HEK293 (cell line): ENCODE measurements around the gene ABCC12.

Source experiments
- CTCF ChIA-PET: fragments of 350-600 bp; formaldehyde crosslinking; extraction: SDS; loops from one replicate; lab custom pipeline; 2021; ENCODE audit warnings: antibody characterized with exemption; lab: Yijun Ruan, JAX
- POLR2A ChIA-PET: fragments of 300-600 bp; formaldehyde crosslinking; extraction: SDS; loops from one replicate; lab custom pipeline; 2020; ENCODE audit warnings: antibody characterized with exemption, inconsistent platforms; lab: Yijun Ruan, JAX
- H3K27ac ChIP-seq: fragments of 200-500 bp; sonication (Bioruptor generic); 2 replicates; pipeline ENCODE4 v1.5.1; 2014; ENCODE audit warnings: low read depth, low read length, control low read depth, inconsistent platforms; ENCODE audit errors: extremely low read depth
- H3K36me3 ChIP-seq, 2 experiments: fragments of 200-500 bp in 1 of 2; sonication (Bioruptor generic) in 1 of 2; 1 replicate in 1 of 2; 2 replicates in 1 of 2; pipeline ENCODE4 v1.5.1; 2014 to 2017; ENCODE audit warnings: inconsistent platforms in 2 of 2, low read length in 2 of 2; ENCODE audit not compliant: control insufficient read depth in 2 of 2, insufficient read depth in 1 of 2
- H3K4me1 ChIP-seq: fragments of 200-500 bp; sonication (Bioruptor generic); 2 replicates; pipeline ENCODE4 v1.5.1; 2014; ENCODE audit warnings: mild to moderate bottlenecking, low read length, inconsistent platforms; ENCODE audit not compliant: control insufficient read depth, insufficient read depth
- H3K4me3 ChIP-seq: 2 replicates; pipeline ENCODE4 v1.5.1; 2011; ENCODE audit warnings: low read depth, mild to moderate bottlenecking, control low read depth, low read length, moderate library complexity
- H3K9me3 ChIP-seq: fragments of 200-500 bp; sonication (Bioruptor generic); 2 replicates; pipeline ENCODE4 v1.5.1; 2014; ENCODE audit warnings: low read depth, low read length, inconsistent platforms; ENCODE audit not compliant: control insufficient read depth, insufficient read depth
- PRDM4 ChIP-seq: fragments of 450-650 bp; formaldehyde crosslinking; IDR thresholded peaks from 2 replicates; pipeline ENCODE4 v1.5.1; 2017; ENCODE audit warnings: missing biosample characterization, missing genetic modification characterization
- SP7 ChIP-seq: fragments of 450-650 bp; formaldehyde crosslinking; IDR thresholded peaks from 2 replicates; pipeline ENCODE4 v1.5.1; 2016; ENCODE audit warnings: missing biosample characterization, missing genetic modification characterization
- YY1 ChIP-seq: fragments of 450-650 bp; formaldehyde crosslinking; IDR thresholded peaks from 2 replicates; pipeline ENCODE4 v1.5.1; 2018; ENCODE audit warnings: missing biosample characterization, missing genetic modification characterization
- ZBTB49 ChIP-seq: fragments of 450-650 bp; formaldehyde crosslinking; IDR thresholded peaks from 2 replicates; pipeline ENCODE4 v1.5.1; 2016; ENCODE audit warnings: missing biosample characterization, missing genetic modification characterization, low read depth
- ZBTB8A ChIP-seq: fragments of 450-650 bp; formaldehyde crosslinking; IDR thresholded peaks from 2 replicates; pipeline ENCODE4 v1.5.1; 2016; ENCODE audit warnings: missing biosample characterization, missing genetic modification characterization
- ZFHX2 ChIP-seq: fragments of 450-650 bp; formaldehyde crosslinking; conservative IDR thresholded peaks from 2 replicates; pipeline ENCODE4 v1.5.1; 2016; ENCODE audit warnings: missing biosample characterization, missing genetic modification characterization
- ZFP41 ChIP-seq: fragments of 450-650 bp; formaldehyde crosslinking; IDR thresholded peaks from 2 replicates; pipeline ENCODE4 v1.5.1; 2016; ENCODE audit warnings: missing biosample characterization, missing genetic modification characterization, borderline replicate concordance
- ZFP69B ChIP-seq: fragments of 450-650 bp; formaldehyde crosslinking; IDR thresholded peaks from 2 replicates; pipeline ENCODE4 v1.5.1; 2016; ENCODE audit warnings: missing biosample characterization, missing genetic modification characterization
- ZNF10 ChIP-seq: fragments of 450-650 bp; formaldehyde crosslinking; IDR thresholded peaks from 2 replicates; pipeline ENCODE4 v1.5.1; 2017; ENCODE audit warnings: missing biosample characterization, missing genetic modification characterization
- ZNF146 ChIP-seq: fragments of 450-650 bp; formaldehyde crosslinking; IDR thresholded peaks from 2 replicates; pipeline ENCODE4 v1.5.1; 2016; ENCODE audit warnings: missing biosample characterization, missing genetic modification characterization
- ZNF221 ChIP-seq: fragments of 450-650 bp; formaldehyde crosslinking; IDR thresholded peaks from 2 replicates; pipeline ENCODE4 v1.5.1; 2017; ENCODE audit warnings: missing biosample characterization, missing genetic modification characterization, borderline replicate concordance
- ZNF354C ChIP-seq: fragments of 450-650 bp; formaldehyde crosslinking; IDR thresholded peaks from 2 replicates; pipeline ENCODE4 v1.5.1; 2016; ENCODE audit warnings: missing biosample characterization, missing genetic modification characterization, low read depth, borderline replicate concordance
- ZNF549 ChIP-seq: fragments of 450-650 bp; IDR thresholded peaks from 2 replicates; pipeline ENCODE4 v1.5.1; 2018; ENCODE audit warnings: missing biosample characterization, missing genetic modification characterization, mild to moderate bottlenecking, inconsistent platforms, moderate library complexity
- ZNF580 ChIP-seq: fragments of 450-650 bp; formaldehyde crosslinking; IDR thresholded peaks from 2 replicates; pipeline ENCODE4 v1.5.1; 2016; ENCODE audit warnings: missing biosample characterization, missing genetic modification characterization
- ZNF585B ChIP-seq: fragments of 450-650 bp; formaldehyde crosslinking; IDR thresholded peaks from 2 replicates; pipeline ENCODE4 v1.5.1; 2016; ENCODE audit warnings: missing biosample characterization, missing genetic modification characterization
- ZNF610 ChIP-seq: fragments of 450-650 bp; formaldehyde crosslinking; IDR thresholded peaks from 2 replicates; pipeline ENCODE4 v1.5.1; 2016; ENCODE audit warnings: missing biosample characterization, missing genetic modification characterization, borderline replicate concordance
- ZNF791 ChIP-seq: fragments of 450-650 bp; formaldehyde crosslinking; IDR thresholded peaks from 2 replicates; pipeline ENCODE4 v1.5.1; 2016; ENCODE audit warnings: missing biosample characterization, missing genetic modification characterization
- ZNF830 ChIP-seq: fragments of 450-650 bp; IDR thresholded peaks from 2 replicates; pipeline ENCODE4 v1.5.0; 2018; ENCODE audit warnings: missing biosample characterization, missing genetic modification characterization, low read depth, mild to moderate bottlenecking, moderate library complexity
- ZNF837 ChIP-seq: fragments of 450-650 bp; formaldehyde crosslinking; IDR thresholded peaks from 2 replicates; pipeline ENCODE4 v1.5.1; 2016; ENCODE audit warnings: missing biosample characterization, missing genetic modification characterization
- TF ChIP-seq, protein P1 (sequence below): fragments of 450-650 bp; formaldehyde crosslinking; IDR thresholded peaks from 2 replicates; pipeline ENCODE4 v1.5.1; 2016; ENCODE audit warnings: missing biosample characterization, missing genetic modification characterization
- TF ChIP-seq, protein P2 (sequence below): fragments of 450-650 bp; formaldehyde crosslinking; IDR thresholded peaks from 2 replicates; pipeline ENCODE4 v1.5.1; 2016; ENCODE audit warnings: missing biosample characterization, missing genetic modification characterization
- TF ChIP-seq, protein P3 (sequence below): fragments of 450-650 bp; formaldehyde crosslinking; IDR thresholded peaks from 2 replicates; pipeline ENCODE4; 2016; ENCODE audit warnings: missing biosample characterization, missing genetic modification characterization

Gene ABCC12

GRCh38 chr16:48197294-48197693 is 41.5 kb upstream of the ABCC12 start:
- CTCF ChIA-PET: no interaction called here
- POLR2A ChIA-PET: no interaction called here
- Histone ChIP-seq H3K9me3 (no peaks in the 10 kb centered on the region), H3K4me3 (no peak overlapping the region), H3K4me1 (peaks cover 3% of the 10 kb centered on the region; the same call in 1 of the 2 replicates), H3K36me3 (no peaks in the 10 kb centered on the region), H3K27ac (no peak overlapping the region)
- TF ChIP-seq, protein P1, sequence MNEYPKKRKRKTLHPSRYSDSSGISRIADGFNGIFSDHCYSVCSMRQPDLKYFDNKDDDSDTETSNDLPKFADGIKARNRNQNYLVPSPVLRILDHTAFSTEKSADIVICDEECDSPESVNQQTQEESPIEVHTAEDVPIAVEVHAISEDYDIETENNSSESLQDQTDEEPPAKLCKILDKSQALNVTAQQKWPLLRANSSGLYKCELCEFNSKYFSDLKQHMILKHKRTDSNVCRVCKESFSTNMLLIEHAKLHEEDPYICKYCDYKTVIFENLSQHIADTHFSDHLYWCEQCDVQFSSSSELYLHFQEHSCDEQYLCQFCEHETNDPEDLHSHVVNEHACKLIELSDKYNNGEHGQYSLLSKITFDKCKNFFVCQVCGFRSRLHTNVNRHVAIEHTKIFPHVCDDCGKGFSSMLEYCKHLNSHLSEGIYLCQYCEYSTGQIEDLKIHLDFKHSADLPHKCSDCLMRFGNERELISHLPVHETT (tag by site-specific recombination): no peak
- no peak for TF ChIP-seq ZNF837 (tag by site-specific recombination)
- no peak for TF ChIP-seq ZNF830 (tag by site-specific recombination)
- TF ChIP-seq ZNF221: no peak
- TF ChIP-seq YY1 (tag by site-specific recombination): no peak
- TF ChIP-seq ZFP41 (tag by site-specific recombination): no peak
- no peak for TF ChIP-seq ZBTB49 (tag by site-specific recombination)
- TF ChIP-seq ZNF549: no peak
- TF ChIP-seq, protein P2, sequence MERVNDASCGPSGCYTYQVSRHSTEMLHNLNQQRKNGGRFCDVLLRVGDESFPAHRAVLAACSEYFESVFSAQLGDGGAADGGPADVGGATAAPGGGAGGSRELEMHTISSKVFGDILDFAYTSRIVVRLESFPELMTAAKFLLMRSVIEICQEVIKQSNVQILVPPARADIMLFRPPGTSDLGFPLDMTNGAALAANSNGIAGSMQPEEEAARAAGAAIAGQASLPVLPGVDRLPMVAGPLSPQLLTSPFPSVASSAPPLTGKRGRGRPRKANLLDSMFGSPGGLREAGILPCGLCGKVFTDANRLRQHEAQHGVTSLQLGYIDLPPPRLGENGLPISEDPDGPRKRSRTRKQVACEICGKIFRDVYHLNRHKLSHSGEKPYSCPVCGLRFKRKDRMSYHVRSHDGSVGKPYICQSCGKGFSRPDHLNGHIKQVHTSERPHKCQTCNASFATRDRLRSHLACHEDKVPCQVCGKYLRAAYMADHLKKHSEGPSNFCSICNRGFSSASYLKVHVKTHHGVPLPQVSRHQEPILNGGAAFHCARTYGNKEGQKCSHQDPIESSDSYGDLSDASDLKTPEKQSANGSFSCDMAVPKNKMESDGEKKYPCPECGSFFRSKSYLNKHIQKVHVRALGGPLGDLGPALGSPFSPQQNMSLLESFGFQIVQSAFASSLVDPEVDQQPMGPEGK (tag by site-specific recombination): no peak
- no peak for TF ChIP-seq SP7 (tag by site-specific recombination)
- TF ChIP-seq, protein P3, sequence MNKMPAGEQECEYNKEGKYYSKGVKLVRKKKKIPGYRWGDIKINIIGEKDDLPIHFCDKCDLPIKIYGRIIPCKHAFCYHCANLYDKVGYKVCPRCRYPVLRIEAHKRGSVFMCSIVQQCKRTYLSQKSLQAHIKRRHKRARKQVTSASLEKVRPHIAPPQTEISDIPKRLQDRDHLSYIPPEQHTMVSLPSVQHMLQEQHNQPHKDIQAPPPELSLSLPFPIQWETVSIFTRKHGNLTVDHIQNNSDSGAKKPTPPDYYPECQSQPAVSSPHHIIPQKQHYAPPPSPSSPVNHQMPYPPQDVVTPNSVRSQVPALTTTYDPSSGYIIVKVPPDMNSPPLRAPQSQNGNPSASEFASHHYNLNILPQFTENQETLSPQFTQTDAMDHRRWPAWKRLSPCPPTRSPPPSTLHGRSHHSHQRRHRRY: no peak
- no peak for TF ChIP-seq ZFHX2 (tag by site-specific recombination)
- TF ChIP-seq ZBTB8A (tag by site-specific recombination): no peak
- TF ChIP-seq ZNF10: no peak

GRCh38 chr16:48194828-48195556 is 39.2 kb upstream of the ABCC12 start:
- CTCF ChIA-PET: interaction anchor here (0.7 to 1.1 kb wide), 4 partner anchors 185 to 554 kb away, joined by 3 to 4 read pairs (median 4); no protein-coding TSS in a partner anchor
- TF ChIP-seq ZNF610 (tag by site-specific recombination) (no peak), ZFP69B (tag by site-specific recombination) (no peak), ZNF585B (tag by site-specific recombination) (no peak), ZNF580 (tag by site-specific recombination) (peak; percentile 51; the same call in 1 of the 2 replicates), PRDM4 (no peak), ZNF146 (tag by site-specific recombination) (no peak), ZNF354C (tag by site-specific recombination) (no peak), ZNF791 (no peak), ZBTB49 (tag by site-specific recombination) (no peak)

More at GRCh38 chr16:48194828-48195556, 39.2 kb upstream of the ABCC12 start:
- Histone ChIP-seq H3K9me3 (no peaks in the 10 kb centered on the region), H3K4me1 (peaks cover 3% of the 10 kb centered on the region; the same call in 1 of the 2 replicates), H3K27ac (no peak overlapping the region), H3K4me3 (no peak overlapping the region), H3K36me3 (no peaks in the 10 kb centered on the region)
- POLR2A ChIA-PET: no interaction called here
